GM15510 (cell line): ENCODE measurements around the gene NKD2.

Experiments
- POLR2A ChIP-seq: IDR thresholded peaks from 3 replicates; pipeline ENCODE4 v1.6.1; 2011; ENCODE audit warnings: borderline replicate concordance; ENCODE audit not compliant: insufficient read length; ENCODE audit errors: extremely low read depth

The NKD2 gene

DNA sequence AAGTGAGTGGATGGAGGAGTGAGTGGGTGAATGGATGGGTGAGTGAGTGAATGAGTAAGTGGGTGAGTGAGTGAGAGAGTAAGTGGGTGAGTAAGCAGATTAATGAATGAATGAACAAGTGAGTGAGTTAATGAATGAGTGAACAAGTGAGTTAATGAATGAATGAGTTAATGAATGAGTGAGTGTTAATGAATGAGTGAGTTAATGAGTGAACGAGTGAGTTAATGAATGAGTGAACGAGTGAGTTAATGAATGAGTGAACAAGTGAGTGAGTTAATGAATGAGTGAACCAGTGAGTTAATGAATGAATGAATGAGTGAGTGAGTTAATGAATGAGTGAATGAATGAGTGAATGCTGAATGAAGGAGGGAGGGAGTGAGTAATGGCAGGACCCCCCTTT, 26.4 kb downstream of the NKD2 start:
- no peak for TF ChIP-seq POLR2A

DNA sequence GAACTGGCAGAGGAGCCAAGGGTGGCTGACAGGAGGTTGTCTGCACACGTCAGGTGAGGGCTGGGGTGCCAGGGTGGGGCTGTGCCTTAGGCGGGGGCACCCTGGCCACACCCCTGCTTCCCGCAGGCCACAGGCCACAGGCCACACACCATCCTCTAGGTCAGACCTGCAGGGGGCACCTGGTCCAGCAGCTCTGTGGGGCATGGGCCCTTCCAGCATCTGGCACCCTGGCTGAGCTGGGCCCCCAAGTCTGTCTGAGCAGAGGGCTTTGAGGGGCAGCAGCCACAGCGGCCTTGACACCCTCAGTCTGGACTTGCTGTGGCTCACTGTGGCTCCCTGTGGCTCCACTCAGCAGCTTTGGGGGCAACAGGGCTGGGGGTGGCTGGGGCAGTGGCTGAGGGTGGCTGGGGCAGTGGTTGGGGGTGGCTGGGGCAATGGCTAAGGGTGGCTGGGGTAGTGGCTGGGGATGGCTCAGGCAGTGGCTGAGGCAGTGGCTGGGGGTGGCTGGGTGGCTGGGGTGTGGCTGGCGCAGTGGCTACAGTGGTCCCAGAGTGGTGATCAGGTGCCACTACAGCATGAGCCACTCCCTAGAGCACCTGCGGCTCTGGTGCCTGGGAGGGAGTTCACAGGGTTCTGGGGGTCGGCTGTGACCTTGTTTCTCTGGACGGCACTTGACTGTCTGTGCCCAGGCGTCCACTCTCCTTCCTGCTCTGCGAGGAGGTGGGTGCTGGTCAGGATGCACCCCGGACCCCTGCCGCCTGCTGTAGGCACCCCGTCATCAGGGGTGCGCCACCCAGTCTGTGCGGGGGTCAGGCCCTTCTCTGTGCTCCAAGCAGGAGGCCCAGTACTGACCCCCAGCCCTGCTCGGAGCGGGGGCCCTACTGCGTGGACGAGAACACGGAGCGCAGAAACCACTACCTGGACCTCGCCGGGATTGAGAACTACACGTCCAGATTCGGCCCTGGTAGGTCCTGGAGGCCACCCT, 27.1 kb downstream of the NKD2 start:
- TF ChIP-seq POLR2A: no peak

DNA sequence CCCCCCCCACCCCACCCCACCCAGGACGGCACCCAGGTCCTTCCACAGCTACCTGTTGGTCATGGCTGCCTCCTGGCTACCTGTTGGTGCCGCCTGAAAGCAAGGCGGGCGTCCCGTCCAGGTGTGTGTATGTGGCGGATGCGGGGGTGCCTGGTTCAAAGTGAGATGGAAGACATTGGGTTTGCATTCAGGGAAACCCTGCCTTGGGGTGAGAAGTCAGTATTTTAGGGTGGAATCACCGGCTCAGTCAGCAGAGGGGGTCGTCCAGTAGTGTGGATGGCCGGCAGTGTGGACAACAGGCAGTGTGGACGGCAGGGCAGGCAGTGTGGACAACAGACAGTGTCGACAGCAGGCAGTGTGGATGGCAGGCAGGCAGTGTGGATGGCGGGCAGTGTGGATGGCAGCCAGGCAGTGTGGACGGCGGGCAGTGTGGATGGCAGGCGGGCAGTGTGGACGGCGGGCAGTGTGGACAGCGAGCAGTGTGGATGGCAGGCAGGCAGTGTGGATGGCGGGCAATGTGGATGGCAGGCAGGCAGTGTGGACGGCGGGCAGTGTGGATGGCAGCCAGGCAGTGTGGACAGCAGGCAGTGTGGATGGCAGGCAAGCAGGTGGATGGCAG, 28.0 kb downstream of the NKD2 start:
- no peak for TF ChIP-seq POLR2A

DNA sequence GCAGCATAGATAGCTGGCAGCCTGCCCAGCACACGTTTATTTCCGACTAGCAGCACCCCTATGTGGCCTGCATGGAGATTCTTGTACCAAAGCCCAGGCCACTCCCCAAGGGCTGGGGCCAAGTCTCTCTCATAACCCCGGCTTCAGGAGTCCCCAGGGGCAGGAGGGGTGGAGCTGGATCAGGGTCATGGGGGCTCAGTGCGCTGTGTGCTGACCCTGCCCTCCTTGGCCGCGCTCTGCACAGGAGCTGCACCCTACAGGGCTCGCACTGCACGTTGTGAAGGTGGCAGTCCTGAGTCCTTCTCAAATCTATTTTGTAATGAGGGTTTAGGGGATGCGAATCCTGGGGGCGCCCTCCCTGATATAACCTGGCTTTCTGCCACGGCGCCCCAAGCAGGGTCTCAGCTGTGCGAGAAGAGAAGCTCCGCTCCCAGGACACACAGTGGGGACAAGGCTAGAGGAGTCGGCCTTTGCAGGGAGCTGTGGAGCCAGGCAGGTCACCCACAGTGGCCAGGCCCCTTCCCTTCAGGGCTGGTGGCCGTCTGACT, 28.6 kb downstream of the NKD2 start:
- TF ChIP-seq POLR2A: no peak

DNA sequence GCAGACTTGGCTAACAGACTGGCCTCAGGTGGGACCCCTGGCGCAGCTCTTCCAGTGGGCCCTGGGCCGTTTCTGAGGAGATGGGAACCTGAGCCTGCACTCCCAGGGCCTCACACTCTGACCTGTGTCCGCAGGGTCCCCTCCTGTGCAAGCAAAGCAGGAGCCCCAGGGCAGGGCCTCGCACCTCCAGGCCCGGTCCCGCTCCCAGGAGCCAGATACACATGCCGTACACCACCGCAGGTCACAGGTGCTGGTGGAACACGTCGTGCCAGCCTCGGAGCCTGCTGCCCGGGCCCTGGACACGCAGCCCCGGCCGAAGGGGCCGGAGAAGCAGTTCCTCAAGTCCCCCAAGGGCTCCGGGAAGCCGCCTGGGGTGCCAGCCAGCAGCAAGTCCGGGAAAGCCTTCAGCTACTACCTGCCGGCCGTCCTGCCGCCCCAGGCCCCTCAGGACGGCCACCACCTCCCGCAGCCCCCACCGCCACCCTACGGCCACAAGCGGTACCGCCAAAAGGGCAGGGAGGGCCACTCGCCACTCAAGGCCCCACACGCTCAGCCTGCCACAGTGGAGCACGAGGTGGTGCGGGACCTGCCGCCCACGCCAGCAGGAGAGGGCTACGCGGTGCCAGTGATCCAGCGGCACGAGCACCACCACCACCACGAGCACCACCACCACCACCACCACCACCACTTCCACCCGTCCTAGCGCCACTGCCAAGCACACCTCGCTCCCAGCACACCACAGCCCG, 29.2 kb downstream of the NKD2 start:
- no peak for TF ChIP-seq POLR2A

DNA sequence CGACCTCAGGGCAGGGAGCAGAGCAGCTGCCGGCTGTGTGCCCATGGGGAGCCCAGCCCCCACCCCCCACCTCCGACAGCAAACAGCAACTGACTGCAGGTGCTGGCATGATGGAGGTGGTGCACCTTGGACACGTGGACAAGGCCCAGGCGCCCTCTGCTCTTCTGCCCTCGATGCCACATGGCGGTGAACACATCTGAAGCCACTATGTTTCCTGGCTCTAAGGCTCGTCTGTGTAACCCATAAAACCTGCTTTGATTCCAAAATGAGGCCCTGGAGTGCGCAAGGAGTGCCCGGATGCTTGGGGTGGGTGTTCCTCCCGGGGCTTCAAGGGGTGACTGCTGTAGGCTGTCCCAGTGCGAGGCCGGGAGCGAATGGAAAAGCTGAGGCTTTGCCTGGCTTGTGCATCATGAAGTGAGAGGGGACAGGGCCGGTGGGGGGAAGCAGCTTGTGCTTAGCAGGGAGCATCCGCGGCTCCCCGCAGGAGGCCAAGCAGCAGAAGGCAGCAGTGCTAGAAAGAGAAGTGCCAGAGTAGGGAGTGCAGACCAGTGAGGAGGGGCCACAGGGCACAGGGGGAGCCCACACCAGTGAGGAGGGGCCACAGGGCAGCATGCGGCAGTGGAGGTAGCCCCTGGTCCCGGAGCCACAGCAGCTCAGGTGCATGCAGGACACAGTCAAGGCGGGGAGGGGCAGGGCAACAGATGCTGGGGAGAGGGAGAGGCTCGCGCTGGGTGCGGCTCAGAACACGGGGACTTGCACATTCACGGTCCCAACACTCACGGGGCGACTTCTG, 30.0 kb downstream of the NKD2 start:
- TF ChIP-seq POLR2A: no peak

DNA sequence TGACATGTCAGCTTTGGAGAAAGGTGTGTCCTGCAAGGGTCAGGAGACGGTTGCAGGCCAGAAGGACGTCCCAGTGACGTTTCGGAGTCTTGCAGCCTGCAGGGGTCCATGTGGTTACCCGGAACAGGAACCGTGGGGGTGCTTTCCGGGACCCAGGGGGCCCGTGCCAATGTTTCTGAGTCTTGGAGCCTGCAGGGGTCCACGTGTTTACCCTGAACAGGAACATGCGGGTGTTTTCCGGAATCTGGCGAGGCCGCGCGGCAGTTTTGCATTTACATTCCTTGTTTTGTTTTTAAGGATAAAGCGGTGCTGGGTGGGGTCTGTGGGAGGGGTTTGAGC, 30.6 kb downstream of the NKD2 start:
- no peak for TF ChIP-seq POLR2A

DNA sequence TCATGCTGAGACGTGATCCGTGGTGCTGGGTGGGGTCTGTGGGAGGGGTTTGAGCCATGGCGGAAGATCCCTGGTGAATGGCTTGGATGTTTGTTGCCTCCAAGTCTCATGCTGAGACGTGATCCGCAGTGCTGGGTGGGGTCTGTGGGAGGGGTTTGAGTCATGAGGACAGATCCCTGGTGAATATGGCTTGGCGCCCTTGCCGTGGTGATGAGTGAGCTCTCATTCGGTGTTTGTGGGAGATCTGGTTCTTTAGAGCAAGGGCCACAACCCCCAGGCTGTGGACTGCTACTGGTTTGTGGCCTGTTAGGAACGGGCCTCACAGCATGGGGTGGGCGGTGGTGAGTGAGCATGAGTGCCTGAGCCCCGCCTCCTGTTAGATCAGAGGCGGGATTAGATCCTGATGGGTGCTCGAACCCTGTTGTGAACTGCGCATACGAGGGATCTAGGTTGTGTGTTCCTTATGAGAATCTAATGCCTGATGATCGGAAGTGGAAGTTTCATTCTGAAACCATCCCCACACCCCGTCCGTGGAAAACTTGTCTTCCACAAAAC, 31.2 kb downstream of the NKD2 start:
- no peak for TF ChIP-seq POLR2A

DNA sequence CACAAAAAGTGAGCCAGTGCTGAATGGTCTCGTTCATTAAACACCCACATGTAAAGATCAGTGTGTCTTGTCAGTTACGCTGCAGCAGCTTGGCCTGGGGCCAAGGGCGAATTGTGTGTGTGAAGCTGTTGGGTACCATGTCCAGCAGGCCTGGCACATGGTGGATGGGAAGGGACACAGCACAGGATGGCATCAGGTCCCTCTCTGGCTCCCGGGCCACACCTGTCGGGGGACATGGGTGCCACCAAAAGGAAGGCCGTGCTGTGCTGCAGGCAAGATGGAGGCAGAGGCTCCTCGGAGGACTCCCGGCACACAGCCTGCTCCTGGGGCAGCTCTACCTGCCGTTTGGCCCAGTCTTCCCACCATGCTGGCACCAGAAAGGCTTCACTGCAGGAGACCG, 32.0 kb downstream of the NKD2 start:
- no peak for TF ChIP-seq POLR2A

DNA sequence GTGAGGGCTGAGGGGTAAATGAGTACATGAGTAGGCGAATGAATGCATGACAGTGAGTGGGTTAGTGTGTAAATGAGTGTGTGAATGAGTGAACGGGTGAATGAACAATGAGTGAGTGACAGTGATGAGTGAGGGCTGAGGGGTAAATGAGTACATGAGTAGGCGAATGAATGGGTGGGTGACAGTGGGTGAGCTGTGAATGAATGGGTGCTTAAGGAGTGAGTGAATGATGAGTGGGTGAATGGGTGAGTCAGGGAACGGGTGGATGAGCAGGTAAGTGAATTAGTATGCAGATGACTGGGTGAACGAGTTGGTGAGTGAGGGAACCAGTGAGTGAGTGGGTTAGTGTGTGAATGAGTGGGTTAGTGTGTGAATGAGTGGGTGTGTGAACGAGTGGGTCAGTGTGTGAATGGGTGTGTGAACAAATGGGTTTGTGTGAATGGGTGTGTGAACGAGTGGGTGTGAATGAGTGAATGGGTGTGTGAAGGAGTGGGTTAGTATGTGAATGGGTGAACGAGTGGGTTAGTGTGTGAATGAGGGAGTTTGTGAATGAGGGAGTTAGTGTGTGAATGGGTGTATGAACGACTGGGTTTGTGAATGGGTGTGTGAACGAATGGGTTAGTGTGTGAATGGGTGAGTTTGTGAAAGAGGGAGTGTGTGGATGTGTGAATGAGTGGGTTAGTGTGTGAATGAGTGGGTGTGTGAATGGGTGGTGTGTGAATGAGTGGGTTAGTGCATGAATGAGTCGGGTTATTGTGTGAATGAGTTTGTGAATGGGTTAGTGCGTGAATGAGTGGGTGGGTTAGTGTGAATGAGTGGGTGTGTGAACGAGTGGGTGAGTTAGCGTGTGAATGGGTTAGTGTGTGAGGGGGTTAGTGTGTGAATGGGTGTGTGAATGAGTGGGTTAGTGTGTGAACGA, 32.9 kb downstream of the NKD2 start:
- TF ChIP-seq POLR2A: no peak

DNA sequence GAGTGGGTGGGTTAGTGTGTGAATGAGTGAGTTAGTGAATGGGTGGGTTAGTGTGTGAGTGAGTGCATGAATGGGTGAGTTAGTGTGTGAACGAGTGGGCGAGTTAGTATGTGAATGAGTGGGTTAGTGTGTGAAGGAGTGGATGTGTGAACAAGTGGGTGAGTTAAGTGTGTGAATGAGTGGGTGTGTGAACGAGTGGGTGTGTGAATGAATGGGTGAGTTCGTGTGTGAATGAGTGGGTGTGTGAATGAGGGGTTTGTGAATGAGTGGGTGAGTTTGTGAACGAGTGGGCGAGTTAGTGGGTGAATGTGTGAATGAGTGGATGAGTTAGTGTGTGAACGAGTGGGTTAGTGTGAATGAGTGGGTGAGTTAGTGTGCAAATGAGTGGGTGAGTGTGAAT, 34.0 kb downstream of the NKD2 start:
- TF ChIP-seq POLR2A: no peak

DNA sequence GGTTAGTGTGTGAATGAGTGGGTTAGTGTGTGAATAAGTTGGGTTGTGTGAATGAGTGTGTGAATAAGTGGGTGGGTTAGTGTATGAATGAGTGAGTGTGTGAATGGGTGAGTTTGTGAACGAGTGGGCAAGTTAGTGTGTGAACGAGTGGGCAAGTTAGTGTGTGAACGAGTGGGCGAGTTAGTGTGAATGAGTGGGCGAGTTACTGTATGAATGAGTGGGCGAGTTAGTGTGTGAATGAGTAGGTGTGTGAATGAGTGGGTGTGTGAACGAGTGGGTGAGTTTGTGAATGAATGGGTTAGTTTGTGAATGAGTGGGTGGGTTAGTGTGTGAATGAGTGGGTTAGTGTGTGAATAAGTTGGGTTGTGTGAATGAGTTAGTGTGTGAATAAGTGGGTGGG, 34.7 kb downstream of the NKD2 start:
- TF ChIP-seq POLR2A: no peak

DNA sequence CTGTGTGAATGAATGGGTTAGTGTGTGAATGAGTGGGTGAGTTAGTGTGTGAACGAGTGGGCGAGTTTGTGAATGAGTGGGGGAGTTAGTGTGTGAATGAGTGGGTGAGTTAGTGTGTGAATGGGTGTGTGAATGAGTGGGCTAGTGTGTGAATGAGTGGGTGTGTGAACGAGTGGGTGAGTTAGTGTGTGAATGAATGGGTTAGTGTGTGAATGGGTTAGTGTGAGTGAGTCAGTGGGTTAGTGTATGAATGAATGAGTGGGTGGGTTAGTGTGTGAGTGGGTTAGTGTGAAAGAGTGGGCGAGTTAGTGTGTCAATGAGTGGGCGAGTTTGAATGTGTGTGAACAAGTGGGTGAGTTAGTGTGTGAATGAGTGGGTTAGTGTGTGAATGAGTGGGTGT, 35.5 kb downstream of the NKD2 start:
- TF ChIP-seq POLR2A: no peak
